Stimulated activated naive CD8-positive, alpha-beta T cell treated with anti-CD3 and anti-CD28 coated beads, Interleukin-15, amount 100 ng/mL, for 72 hours (primary cell): Measurements from ENCODE around the gene TREML2.
"Not testable (repeated sequence)": the region's sequence is repeated elsewhere in the genome, so short reads cannot be mapped to it uniquely, and the experiment has no call there.

Experiments
- ATAC-seq: fragments of 150-1000 bp; cut with Tn5 transposase; 2 replicates; pipeline ENCODE4 v1.10.0; 2021; ENCODE audit warnings: mild to moderate bottlenecking, moderate library complexity
- DNase-seq, 2 donors: peaks; one replicate each; pipeline ENCODE4 v3.0.0; 2021 to 2022
- H3K27ac Mint-ChIP-seq, 2 donors: one replicate each; pipeline ENCODE4 v1.8.0; 2022; ENCODE audit warnings: mild to moderate bottlenecking in 2 of 2, mixed read lengths in 2 of 2, moderate library complexity in 2 of 2
- H3K27me3 Mint-ChIP-seq: one replicate; pipeline ENCODE4 v1.8.0; 2022; ENCODE audit warnings: mixed read lengths
- H3K4me1 Mint-ChIP-seq: one replicate; pipeline ENCODE4 v1.8.0; 2022; ENCODE audit warnings: mild to moderate bottlenecking, mixed read lengths
- H3K4me3 Mint-ChIP-seq, 2 donors: one replicate each; pipeline ENCODE4 v1.8.0; 2022; ENCODE audit warnings: mild to moderate bottlenecking in 2 of 2, mixed read lengths in 2 of 2, moderate library complexity in 1 of 2
- H3K9me3 Mint-ChIP-seq, 2 donors: one replicate each; pipeline ENCODE4 v1.8.0; 2022; ENCODE audit warnings: mixed read lengths in 2 of 2

Gene TREML2, protein sequence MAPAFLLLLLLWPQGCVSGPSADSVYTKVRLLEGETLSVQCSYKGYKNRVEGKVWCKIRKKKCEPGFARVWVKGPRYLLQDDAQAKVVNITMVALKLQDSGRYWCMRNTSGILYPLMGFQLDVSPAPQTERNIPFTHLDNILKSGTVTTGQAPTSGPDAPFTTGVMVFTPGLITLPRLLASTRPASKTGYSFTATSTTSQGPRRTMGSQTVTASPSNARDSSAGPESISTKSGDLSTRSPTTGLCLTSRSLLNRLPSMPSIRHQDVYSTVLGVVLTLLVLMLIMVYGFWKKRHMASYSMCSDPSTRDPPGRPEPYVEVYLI

DNA sequence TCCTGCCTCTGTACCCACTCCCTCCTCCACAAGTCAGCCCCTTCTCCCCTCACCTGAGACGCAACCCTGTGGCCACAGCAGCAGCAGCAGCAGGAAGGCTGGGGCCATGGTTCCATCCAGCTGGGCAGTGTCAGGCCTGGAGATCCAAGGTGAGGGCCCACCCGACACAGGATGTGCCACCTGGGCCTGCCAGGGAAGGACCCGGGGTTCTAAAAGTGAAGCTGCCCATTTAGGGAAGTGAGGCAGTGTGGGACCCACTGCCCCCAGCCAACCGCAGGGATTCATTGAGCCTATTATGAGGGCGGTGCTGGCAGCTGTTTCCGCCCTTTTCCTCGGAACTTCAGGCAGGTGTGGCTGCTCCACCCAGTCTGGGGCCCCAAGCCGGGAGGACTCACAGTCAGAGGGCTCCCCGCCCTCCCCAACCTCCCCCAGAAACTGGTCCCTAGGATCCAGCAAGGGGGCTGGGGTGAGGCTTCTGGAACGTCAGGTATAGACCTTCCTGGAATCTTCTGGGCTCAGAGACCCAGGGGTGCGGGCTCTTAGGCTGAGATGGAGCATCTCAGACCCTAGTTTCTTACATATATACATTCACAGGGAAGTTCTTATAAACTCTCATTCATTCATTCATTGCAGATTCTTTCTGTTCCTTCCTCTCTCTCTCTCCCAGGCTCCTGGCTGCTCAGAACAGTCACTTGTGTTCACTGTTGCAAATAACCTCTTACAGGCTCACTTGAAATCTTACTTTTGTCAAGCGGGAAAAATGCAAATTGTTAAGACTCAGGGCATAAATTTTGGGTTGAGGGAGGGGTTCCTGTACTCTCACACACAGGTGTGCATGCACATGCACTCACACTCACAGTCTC, at the start of gene TREML2:
Gene TREML2, minus strand, starts transcription at position 249 of the 863 bp plus-strand sequence. Its CDS starts 141 bp downstream, at position 108.
- Mint-ChIP-seq H3K9me3 (no peaks in the 10 kb centered on the region), H3K4me1 (peaks cover 58% of the 10 kb centered on the region), H3K27ac (peak within 1 kb of the TSS; percentile 97 to 99), H3K27me3 (no peaks in the 10 kb centered on the region), H3K4me3 (peak within 1 kb of the TSS; percentile 74 to 86)
- peak; percentile 48 for ATAC-seq
- peak; percentile 50 to 66 for DNase-seq

DNA sequence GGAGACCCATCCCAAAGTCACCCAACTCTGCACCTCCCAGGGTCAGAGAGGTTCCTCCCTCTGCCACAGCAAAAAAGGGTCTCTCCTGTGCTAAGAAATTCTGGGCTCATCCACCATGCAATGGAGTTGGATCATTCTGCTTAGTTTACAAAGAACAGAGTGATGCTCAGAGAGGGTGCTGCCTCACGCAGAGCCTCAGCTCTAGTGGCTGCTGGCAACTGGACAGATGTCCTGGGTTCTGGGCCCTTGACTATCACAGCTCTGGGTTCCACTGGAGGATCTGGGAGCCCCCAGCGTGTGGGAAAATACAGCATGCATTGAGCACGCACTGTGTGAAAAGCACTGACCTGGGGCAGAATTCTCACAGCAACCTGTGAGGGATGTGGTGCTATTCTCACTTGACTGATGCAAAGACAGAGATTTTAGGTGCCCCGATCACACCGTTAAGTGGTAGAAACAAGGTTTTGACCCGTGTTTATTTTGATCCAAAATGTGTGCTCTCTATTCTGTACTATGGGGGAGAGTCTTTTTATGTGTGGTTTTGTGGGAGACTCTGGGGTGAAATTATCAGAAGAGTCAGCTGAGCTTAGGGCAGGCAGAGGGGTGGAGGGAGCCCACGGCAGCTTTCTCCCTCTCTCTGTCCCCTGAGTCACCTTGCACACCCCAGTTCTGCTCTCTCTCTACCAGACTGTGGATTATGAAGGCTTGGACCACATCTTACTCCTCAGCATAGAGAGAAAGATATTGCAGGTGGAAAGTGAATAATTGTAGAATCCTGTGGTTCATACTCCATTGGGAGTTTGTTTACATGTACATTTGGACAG, 47.1 kb upstream of the TREML2 start:
- DNase-seq (no peak), ATAC-seq (no peak)
- Mint-ChIP-seq H3K4me1 (peaks cover 12% of the 10 kb centered on the region), H3K9me3 (no peaks in the 10 kb centered on the region), H3K4me3 (no peak overlapping the region), H3K27ac (no peak overlapping the region), H3K27me3 (no peaks in the 10 kb centered on the region)

DNA sequence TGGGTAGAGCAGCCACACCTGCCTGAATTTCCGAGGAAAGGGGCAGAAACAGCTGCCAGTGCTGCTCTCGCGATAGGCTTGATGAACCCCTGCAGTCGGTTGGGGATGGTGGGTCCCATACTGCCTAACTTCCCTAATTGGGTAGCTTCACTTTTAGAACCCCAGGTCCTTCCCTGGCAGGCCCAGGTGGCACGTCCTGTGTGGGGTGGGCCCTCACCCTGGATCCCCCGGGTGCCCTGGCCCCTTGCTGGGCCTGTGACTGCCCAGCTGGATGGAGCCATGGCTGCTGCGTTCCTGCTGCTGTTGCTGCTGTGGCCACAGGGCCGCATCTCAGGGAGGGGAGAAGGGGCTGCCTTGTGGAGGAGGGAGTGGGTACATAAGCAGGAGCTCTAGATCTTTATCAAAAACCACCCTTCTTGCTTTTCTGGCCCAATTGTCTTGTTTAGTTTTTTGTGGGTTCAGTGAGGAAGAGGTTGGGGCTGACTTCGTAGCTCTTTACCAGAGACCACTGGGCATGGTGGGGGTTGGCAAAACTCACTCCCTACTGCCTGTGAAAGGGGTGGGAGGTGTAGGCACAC, 46.4 kb upstream of the TREML2 start:
- no peaks in the 10 kb centered on the region for H3K27me3 Mint-ChIP-seq
- no peak overlapping the region for H3K4me3 Mint-ChIP-seq
- H3K27ac Mint-ChIP-seq, result no peak overlapping the region
- H3K9me3 Mint-ChIP-seq, result no peaks in the 10 kb centered on the region
- H3K4me1 Mint-ChIP-seq, result peaks cover 12% of the 10 kb centered on the region
- no peak for ATAC-seq
- DNase-seq, result no peak

DNA sequence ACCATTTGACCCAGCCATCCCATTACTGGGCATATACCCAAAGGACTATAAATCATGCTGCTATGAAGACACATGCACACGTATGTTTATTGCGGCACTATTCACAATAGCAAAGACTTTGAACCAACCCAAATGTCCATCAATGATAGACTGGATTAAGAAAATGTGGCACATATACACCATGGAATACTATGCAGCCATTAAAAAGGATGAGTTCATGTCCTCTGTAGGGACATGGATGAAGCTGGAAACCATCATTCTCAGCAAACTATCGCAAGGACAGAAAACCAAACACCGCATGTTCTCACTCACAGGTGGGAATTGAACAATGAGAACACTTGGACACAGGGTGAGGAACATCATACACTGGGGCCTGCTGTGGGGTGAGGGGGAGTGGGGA, 45.6 kb upstream of the TREML2 start:
- H3K9me3 Mint-ChIP-seq, result not testable (repeated sequence)

GRCh38 chr6:41239467-41240159, 38.7 kb upstream of the TREML2 start:
- H3K4me3 Mint-ChIP-seq, result no peak overlapping the region
- no peaks in the 10 kb centered on the region for H3K9me3 Mint-ChIP-seq
- no peaks in the 10 kb centered on the region for H3K4me1 Mint-ChIP-seq
- H3K27ac Mint-ChIP-seq, result no peak overlapping the region
- ATAC-seq (no peak), DNase-seq (no peak)
- H3K27me3 Mint-ChIP-seq, result peaks cover 28% of the 10 kb centered on the region

More for the DNA sequence above, 45.6 kb upstream of the TREML2 start:
- DNase-seq, ATAC-seq, H3K27ac Mint-ChIP-seq, H3K27me3 Mint-ChIP-seq, H3K4me3 Mint-ChIP-seq: not testable (repeated sequence)
- H3K4me1 Mint-ChIP-seq, result peaks cover 12% of the 10 kb centered on the region

- Mint-ChIP-seq H3K4me3 (no peak overlapping the region), H3K27ac (peak overlapping the region in 1 of 2 donors; percentile 15), H3K27me3 (peaks cover 28% of the 10 kb centered on the region), H3K4me1 (no peaks in the 10 kb centered on the region), H3K9me3 (no peaks in the 10 kb centered on the region)
- ATAC-seq, result no peak
- no peak for DNase-seq
These were observed 36.2 kb upstream of the TREML2 start for GRCh38 chr6:41237128-41237527.

GRCh38 chr6:41236276-41236675, 35.3 kb upstream of the TREML2 start:
- H3K4me1 Mint-ChIP-seq, result no peaks in the 10 kb centered on the region
- peaks cover 28% of the 10 kb centered on the region for H3K27me3 Mint-ChIP-seq
- H3K9me3 Mint-ChIP-seq, result no peaks in the 10 kb centered on the region
- ATAC-seq, result no peak
- no peak overlapping the region for H3K27ac Mint-ChIP-seq
- H3K4me3 Mint-ChIP-seq, result no peak overlapping the region
- DNase-seq, result no peak

- no peak for ATAC-seq
- Mint-ChIP-seq H3K27ac (peak overlapping the region in 1 of 2 donors; percentile 19), H3K4me3 (no peak overlapping the region), H3K4me1 (no peaks in the 10 kb centered on the region), H3K27me3 (peaks cover 8% of the 10 kb centered on the region), H3K9me3 (no peaks in the 10 kb centered on the region)
- DNase-seq, result no peak
These were observed 31.7 kb upstream of the TREML2 start for GRCh38 chr6:41232667-41233066.

DNA sequence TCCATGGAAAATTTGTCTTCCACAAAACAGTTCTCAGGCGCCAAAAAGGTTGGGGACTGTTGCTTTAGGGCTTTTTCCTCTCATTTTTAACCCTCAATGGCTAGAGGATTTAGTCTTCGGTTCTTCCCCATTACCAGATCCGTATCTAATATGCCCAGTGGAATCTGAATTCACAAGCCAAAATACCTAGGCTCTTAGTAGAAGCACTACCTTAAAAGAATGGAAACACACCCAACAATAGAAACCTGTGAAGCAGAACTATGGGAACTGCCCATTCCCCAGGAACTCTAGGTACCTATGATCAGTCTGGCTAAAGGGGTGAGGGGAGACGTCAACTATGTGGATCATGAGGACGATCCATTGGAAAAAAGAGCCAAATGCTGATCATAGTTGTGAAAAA, 30.3 kb upstream of the TREML2 start:
- H3K4me1 Mint-ChIP-seq, result no peaks in the 10 kb centered on the region
- no peak overlapping the region for H3K27ac Mint-ChIP-seq
- H3K27me3 Mint-ChIP-seq, result no peaks in the 10 kb centered on the region
- H3K9me3 Mint-ChIP-seq, result no peaks in the 10 kb centered on the region
- no peak overlapping the region for H3K4me3 Mint-ChIP-seq
- DNase-seq, result no peak
- ATAC-seq, result no peak

DNA sequence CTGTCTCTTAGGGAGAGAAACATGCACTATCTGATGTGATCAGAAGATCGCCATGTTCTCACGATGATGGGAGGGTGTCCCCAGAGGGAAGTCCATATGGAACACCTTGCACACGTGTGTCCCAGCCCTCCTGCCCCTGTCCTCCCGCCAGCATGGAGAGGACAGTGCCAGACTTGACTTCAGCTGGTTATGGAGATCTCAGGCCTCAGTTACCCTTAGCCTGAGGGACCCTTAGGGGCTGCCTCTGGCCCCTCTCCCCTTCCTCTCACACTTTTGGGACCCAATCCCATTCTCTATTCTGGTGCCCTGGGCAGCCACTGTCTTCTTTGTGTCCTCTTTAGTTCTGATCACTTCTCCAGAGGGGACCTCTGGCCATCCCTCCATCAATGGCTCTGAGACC, 28.8 kb upstream of the TREML2 start:
- no peaks in the 10 kb centered on the region for H3K4me1 Mint-ChIP-seq
- no peak overlapping the region for H3K4me3 Mint-ChIP-seq
- peaks cover 4% of the 10 kb centered on the region for H3K27me3 Mint-ChIP-seq
- ATAC-seq (no peak), DNase-seq (no peak)
- H3K9me3 Mint-ChIP-seq, result no peaks in the 10 kb centered on the region
- H3K27ac Mint-ChIP-seq, result no peak overlapping the region

- DNase-seq, result no peak
- Mint-ChIP-seq H3K4me3 (no peak overlapping the region), H3K4me1 (no peaks in the 10 kb centered on the region)
These were observed 27.7 kb upstream of the TREML2 start for GRCh38 chr6:41228616-41229015.

DNA sequence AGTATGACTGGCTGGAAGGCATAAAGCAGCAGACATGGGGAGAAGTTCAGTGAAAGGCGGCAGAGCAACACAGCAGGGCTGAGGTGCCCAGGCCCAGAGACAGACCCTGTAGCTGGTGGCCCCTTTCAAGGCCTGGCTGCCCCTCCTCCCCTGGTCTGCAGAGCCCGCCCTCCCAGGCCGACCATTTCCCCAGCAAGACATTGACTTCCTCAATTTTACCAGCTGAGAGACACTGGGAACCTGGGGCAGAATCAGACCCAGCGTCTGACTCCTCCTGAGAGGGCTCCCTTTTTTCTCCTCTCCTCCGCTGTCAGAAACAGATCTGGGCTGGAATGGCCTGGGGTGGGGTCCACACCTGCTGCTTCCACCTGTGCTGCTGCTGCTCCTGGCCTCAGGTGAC, 27.1 kb upstream of the TREML2 start, which contains the start of gene TREML4:
Gene TREML4, plus strand, starts transcription at position 254 of the 400 bp plus-strand sequence. Its CDS starts 79 bp downstream, at position 333.
- peak within 1 kb of the TSS in 1 of 2 donors; percentile 84 for H3K27ac Mint-ChIP-seq
- no peaks in the 10 kb centered on the region for H3K4me1 Mint-ChIP-seq
- DNase-seq, result no peak
- H3K27me3 Mint-ChIP-seq, result peaks cover 8% of the 10 kb centered on the region
- ATAC-seq, result no peak
- H3K4me3 Mint-ChIP-seq, result no peak within 1 kb of the TSS
- H3K9me3 Mint-ChIP-seq, result no peaks in the 10 kb centered on the region

More at GRCh38 chr6:41228616-41229015, 27.7 kb upstream of the TREML2 start:
- no peaks in the 10 kb centered on the region for H3K9me3 Mint-ChIP-seq
- no peak for ATAC-seq
- H3K27me3 Mint-ChIP-seq, result peaks cover 8% of the 10 kb centered on the region
- H3K27ac Mint-ChIP-seq, result peak overlapping the region in 1 of 2 donors; percentile 84

DNA sequence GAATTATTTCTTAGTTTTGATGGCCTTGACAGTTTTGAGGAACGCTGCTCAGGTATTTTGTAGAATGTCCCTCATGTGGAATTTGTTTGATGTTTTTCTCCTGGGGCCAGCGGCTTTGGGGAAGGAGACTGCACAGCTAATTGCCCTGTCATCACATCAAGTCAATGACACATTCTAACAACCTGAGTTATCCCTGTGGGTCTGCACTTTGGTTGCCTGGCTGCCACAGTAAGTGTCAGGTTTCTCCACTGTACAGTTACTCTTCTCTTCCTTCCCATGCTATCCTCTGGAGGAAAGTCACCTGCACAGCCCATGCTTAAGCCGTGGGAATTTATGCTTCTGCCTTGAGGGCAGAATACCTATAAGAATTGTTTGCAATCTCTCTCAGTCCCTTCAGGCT, 25.8 kb upstream of the TREML2 start:
- DNase-seq (no peak), ATAC-seq (no peak)
- Mint-ChIP-seq H3K27me3 (peaks cover 8% of the 10 kb centered on the region), H3K4me1 (peaks cover 9% of the 10 kb centered on the region), H3K27ac (no peak overlapping the region), H3K9me3 (no peaks in the 10 kb centered on the region), H3K4me3 (no peak overlapping the region)

DNA sequence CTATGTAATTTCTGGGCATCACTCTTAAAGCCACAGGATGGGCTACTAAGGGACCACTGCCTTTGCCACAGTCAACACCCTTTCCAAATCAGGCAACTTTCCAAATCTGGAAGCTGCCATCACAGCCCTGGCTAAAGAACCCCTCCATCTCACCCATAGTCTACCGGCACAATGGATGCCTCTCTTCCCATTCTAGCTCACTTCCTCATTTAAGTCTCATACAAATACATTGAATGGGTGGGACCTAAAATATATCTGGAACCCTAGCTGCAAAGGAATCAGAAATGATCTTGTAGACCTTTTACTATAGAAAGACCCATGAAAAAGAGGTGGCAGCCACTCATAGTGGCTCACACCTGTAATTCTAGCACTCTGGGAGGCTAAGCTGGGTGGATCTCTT, 23.9 kb upstream of the TREML2 start:
- ATAC-seq (no peak), DNase-seq (no peak)
- no peak overlapping the region for H3K27ac Mint-ChIP-seq
- H3K9me3 Mint-ChIP-seq, result no peaks in the 10 kb centered on the region
- peaks cover 8% of the 10 kb centered on the region for H3K27me3 Mint-ChIP-seq
- H3K4me1 Mint-ChIP-seq, result peaks cover 9% of the 10 kb centered on the region
- no peak overlapping the region for H3K4me3 Mint-ChIP-seq
